HepG2 (cell line): Measurements from ENCODE around the gene EEF1AKMT4. TPM values are rescaled to one million over a fixed set of nuclear protein-coding genes. Genes with fewer than 3 reads are reported as not detected.

ENCODE experiments used
- ATAC-seq: fragments of 200-7000 bp; cut with Tn5 transposase; 3 replicates; pipeline ENCODE4 v1.9.1; 2020; ENCODE audit warnings: mild to moderate bottlenecking, moderate library complexity
- BruUV-seq: library from RNA; stranded (reverse); fragments of 400-500 nt; replicated peaks from 2 replicates; lab custom pipeline; 2021; lab: Mats Ljungman, UMichigan
- CTCF ChIA-PET: fragments of 300-600 bp; formaldehyde crosslinking; extraction: SDS; loops from one replicate; lab custom pipeline; 2021; ENCODE audit warnings: low total read pairs, inconsistent platforms, low intra/inter-chr PET ratio; lab: Yijun Ruan, JAX
- POLR2A ChIA-PET: fragments of 350-600 bp; sonication (Branson Sonifier 250); formaldehyde crosslinking; loops from one replicate; lab custom pipeline; 2020; ENCODE audit warnings: antibody characterized with exemption, inconsistent platforms; lab: Yijun Ruan, JAX
- DNase-seq: peaks from one replicate; pipeline ENCODE4 v3.0.0-alpha.2; 2015; ENCODE audit warnings: low spot score
- FAIRE-seq: peaks from 3 replicates; lab custom pipeline; 2011; peaks lifted over from hg19 to GRCh38; lab: Jason Lieb, UNC
- H2AFZ ChIP-seq: one replicate; pipeline ENCODE4 v1.6.1; 2011; ENCODE audit warnings: low read length, inconsistent platforms
- H3K27ac ChIP-seq: fragments of 300-600 bp; 3 replicates; pipeline ENCODE4 v1.8.0; 2011; ENCODE audit warnings: mixed run types, mild to moderate bottlenecking, mixed read lengths, low read length, inconsistent platforms; ENCODE audit not compliant: insufficient read depth; ENCODE audit errors: extremely low read length
- H3K27me3 ChIP-seq, 2 experiments: fragments of 200-600 bp in 1 of 2; 2 replicates in 1 of 2; 3 replicates in 1 of 2; pipeline versions ENCODE4 v1.6.0 to v1.8.0; 2011; ENCODE audit warnings: low read length in 2 of 2, mild to moderate bottlenecking in 2 of 2, moderate library complexity in 2 of 2, inconsistent platforms in 1 of 2; ENCODE audit not compliant: insufficient read depth in 2 of 2, control insufficient read depth in 1 of 2
- H3K36me3 ChIP-seq, 2 experiments: fragments of 200-600 bp in 1 of 2; replicated peaks in 1 of 2; 2 replicates in 1 of 2; 3 replicates in 1 of 2; pipeline versions ENCODE4 v1.5.1 to v1.8.0; 2011; ENCODE audit warnings: low read length in 2 of 2, inconsistent platforms in 1 of 2; ENCODE audit not compliant: insufficient read depth in 2 of 2, control insufficient read depth in 1 of 2
- H3K4me1 ChIP-seq: 2 replicates; pipeline ENCODE4 v1.5.1; 2012; ENCODE audit warnings: low read length, inconsistent platforms; ENCODE audit not compliant: insufficient read depth
- H3K4me2 ChIP-seq: 2 replicates; pipeline ENCODE4 v1.6.0; 2011; ENCODE audit warnings: low read depth, low read length, inconsistent platforms
- H3K4me3 ChIP-seq, 3 experiments: fragments of 200-600 bp in 1 of 3; sonication (generic), shearing (Covaris generic) in 1 of 3; replicated peaks in 1 of 3; 2 replicates each; pipeline ENCODE4 v1.5.1; 2011 to 2016; ENCODE audit warnings: low read length in 3 of 3, inconsistent platforms in 2 of 3, low read depth in 2 of 3, mild to moderate bottlenecking in 2 of 3, control low read depth in 1 of 3, mixed read lengths in 1 of 3; ENCODE audit not compliant: insufficient read depth in 1 of 3
- H3K79me2 ChIP-seq: one replicate; pipeline ENCODE4 v1.6.1; 2011; ENCODE audit warnings: low read length, inconsistent platforms; ENCODE audit not compliant: insufficient read depth
- H3K9ac ChIP-seq: 2 replicates; pipeline ENCODE4 v1.6.0; 2011; ENCODE audit warnings: mild to moderate bottlenecking, low read depth, low read length, inconsistent platforms; ENCODE audit not compliant: insufficient read depth
- H3K9me3 ChIP-seq: 2 replicates; pipeline ENCODE4 v1.5.1; 2012; ENCODE audit warnings: mild to moderate bottlenecking, low read length
- H4K20me1 ChIP-seq: 2 replicates; pipeline ENCODE4 v1.6.0; 2011; ENCODE audit warnings: inconsistent platforms, mild to moderate bottlenecking, low read length, moderate library complexity; ENCODE audit not compliant: insufficient read depth
- DNMT3B ChIP-seq: conservative IDR thresholded peaks from 2 replicates; pipeline ENCODE4 v1.6.1; 2016; ENCODE audit warnings: missing biosample characterization, control low read depth
- ESRRA ChIP-seq: sonication (generic); formaldehyde crosslinking; IDR thresholded peaks from 2 replicates; pipeline ENCODE4 v1.5.1; 2020; ENCODE audit warnings: mild to moderate bottlenecking, low read depth, missing genetic modification reagents
- NR2C2 ChIP-seq: sonication (generic); formaldehyde crosslinking; IDR thresholded peaks from 2 replicates; pipeline ENCODE4 v1.4.0; 2020; ENCODE audit warnings: missing genetic modification reagents, mild to moderate bottlenecking, moderate library complexity, borderline replicate concordance
- TBP ChIP-seq: sonication (generic); formaldehyde crosslinking; IDR thresholded peaks from 2 replicates; pipeline ENCODE4 v1.5.0; 2020; ENCODE audit warnings: missing genetic modification reagents
- ZNF326 ChIP-seq: sonication (generic); formaldehyde crosslinking; IDR thresholded peaks from 2 replicates; pipeline ENCODE4 v1.4.0; 2020; ENCODE audit warnings: missing genetic modification reagents, borderline replicate concordance
- ZNF337 ChIP-seq: sonication (generic); formaldehyde crosslinking; IDR thresholded peaks from 2 replicates; pipeline ENCODE4 v1.5.1; 2020; ENCODE audit warnings: missing genetic modification reagents, low read depth, mild to moderate bottlenecking, borderline replicate concordance
- WGBS: methylation state at CpG from one replicate; pipeline ENCODE4 v1.1.6; 2017; ENCODE audit warnings: low lambda C conversion rate; 5-methylcytosine and 5-hydroxymethylcytosine counted together
- in situ Hi-C: cut with HindIII; loops from 2 replicates; pipeline ENCODE4 v1.10.0; 2017; ENCODE audit warnings: low pct_unique_long_range_greater_than_20kb; ENCODE audit not compliant: extremely low pct_ligation_motif_present
- intact Hi-C: fragments of 100-400 bp; cut with micrococcal nuclease; formaldehyde crosslinking; loops from one replicate; pipeline ENCODE4 v1.10.0; 2022; ENCODE audit not compliant: unreplicated experiment
- polyA plus RNA-seq, 8 experiments: library from polyadenylated mRNA; depleted of rRNA in 3 of 8; stranded (reverse) in 7 of 8; unstranded in 1 of 8; fragments of >200 nt; fragmentation: Illumina TruSeq in 4 of 8; extraction: Trizol in 4 of 8; gene quantifications; 2 replicates each; pipeline versions ENCODE4 v1.2.1 to v1.2.3, GENCODE V29; 2011 to 2016; ENCODE audit warnings: low read depth in 4 of 8, missing spikeins in 1 of 8, mixed read lengths in 1 of 8; ENCODE audit not compliant: insufficient read depth in 1 of 8
- total RNA-seq, 5 experiments: library from RNA; depleted of rRNA; stranded (reverse); fragments of >200 nt; fragmentation: Illumina TruSeq; extraction: Trizol; gene quantifications; 2 replicates each; pipeline ENCODE4 v1.2.3, GENCODE V29; 2016; ENCODE audit warnings: low read depth in 1 of 5
- TF ChIP-seq, protein P1 (sequence below): sonication (generic); formaldehyde crosslinking; IDR thresholded peaks from 2 replicates; pipeline ENCODE4 v1.4.0; 2020; ENCODE audit warnings: missing genetic modification reagents; ENCODE audit errors: not compliant biosample characterization
- TF ChIP-seq, protein P2 (sequence below): sonication (generic); formaldehyde crosslinking; IDR thresholded peaks from 2 replicates; pipeline ENCODE4 v1.8.0; 2022; ENCODE audit warnings: mild to moderate bottlenecking, missing genetic modification reagents, moderate library complexity

Gene EEF1AKMT4
- total and polyA plus RNA-seq, 2 of the 13 experiments (the other 11 are each of a cell fraction or from before 2014, with no cell fraction given) = 13.1 to 15.8 TPM

DNA sequence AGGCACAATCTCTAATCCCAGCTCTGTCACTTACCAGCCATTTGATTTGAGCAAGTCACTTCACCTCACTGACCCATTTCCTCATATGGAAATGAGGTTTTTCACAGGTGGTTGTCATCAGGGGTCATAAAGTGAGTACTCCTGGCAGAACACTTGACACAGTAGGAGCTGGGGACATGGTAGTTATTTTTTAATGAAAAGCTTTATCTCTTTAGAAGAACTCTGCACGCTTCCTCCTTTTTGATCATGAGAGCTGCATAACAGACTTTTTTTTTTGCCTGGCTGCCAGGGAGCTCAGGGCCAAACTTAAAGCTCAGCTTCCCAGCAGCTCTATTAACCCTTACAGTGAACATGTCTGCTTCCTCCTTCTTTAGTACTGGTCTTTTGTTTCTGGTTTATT is 11.7 kb upstream of the EEF1AKMT4 start:
- H3K36me3 ChIP-seq = peaks cover 1 to 8% of the 10 kb centered on the region in 2 experiments; a peak in 4 of 5 replicates
- H3K4me1 ChIP-seq = peaks cover 21% of the 10 kb centered on the region
- ATAC-seq (no peak), FAIRE-seq (no peak), DNase-seq (no peak)
- H2AFZ ChIP-seq = no peak overlapping the region
- in situ Hi-C loops = no loop called here
- ChIA-PET CTCF (no interaction called here), POLR2A (no interaction called here)
- H3K79me2 ChIP-seq = no peaks in the 10 kb centered on the region
- H3K4me2 ChIP-seq = no peak overlapping the region
- no peak overlapping the region for H3K4me3 ChIP-seq
- peaks cover 4% of the 10 kb centered on the region for H4K20me1 ChIP-seq
- H3K27me3 ChIP-seq = peaks cover 10 to 61% of the 10 kb centered on the region in 2 experiments; a peak in 4 of 5 replicates
- no peak overlapping the region for H3K27ac ChIP-seq
- no peak overlapping the region for H3K9ac ChIP-seq
- TF ChIP-seq NR2C2 (CRISPR knock-in tag) (no peak), ESRRA (CRISPR knock-in tag) (no peak), TBP (no peak), DNMT3B (CRISPR knock-in tag) (no peak), ZNF326 (CRISPR knock-in tag) (no peak), ZNF337 (CRISPR knock-in tag) (no peak)
- TF ChIP-seq, protein P1, sequence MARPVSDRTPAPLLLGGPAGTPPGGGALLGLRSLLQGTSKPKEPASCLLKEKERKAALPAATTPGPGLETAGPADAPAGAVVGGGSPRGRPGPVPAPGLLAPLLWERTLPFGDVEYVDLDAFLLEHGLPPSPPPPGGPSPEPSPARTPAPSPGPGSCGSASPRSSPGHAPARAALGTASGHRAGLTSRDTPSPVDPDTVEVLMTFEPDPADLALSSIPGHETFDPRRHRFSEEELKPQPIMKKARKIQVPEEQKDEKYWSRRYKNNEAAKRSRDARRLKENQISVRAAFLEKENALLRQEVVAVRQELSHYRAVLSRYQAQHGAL (CRISPR knock-in tag) = no peak
- TF ChIP-seq, protein P2, sequence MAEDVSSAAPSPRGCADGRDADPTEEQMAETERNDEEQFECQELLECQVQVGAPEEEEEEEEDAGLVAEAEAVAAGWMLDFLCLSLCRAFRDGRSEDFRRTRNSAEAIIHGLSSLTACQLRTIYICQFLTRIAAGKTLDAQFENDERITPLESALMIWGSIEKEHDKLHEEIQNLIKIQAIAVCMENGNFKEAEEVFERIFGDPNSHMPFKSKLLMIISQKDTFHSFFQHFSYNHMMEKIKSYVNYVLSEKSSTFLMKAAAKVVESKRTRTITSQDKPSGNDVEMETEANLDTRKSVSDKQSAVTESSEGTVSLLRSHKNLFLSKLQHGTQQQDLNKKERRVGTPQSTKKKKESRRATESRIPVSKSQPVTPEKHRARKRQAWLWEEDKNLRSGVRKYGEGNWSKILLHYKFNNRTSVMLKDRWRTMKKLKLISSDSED = no peak
- H3K9me3 ChIP-seq = no peaks in the 10 kb centered on the region
- intact Hi-C loops = no loop called here
- BruUV-seq = no TSS peak
- WGBS = 4% methylated on average over 1 of the region's 1 CpG
